Mesenchymal stem cell (in vitro differentiated cells and primary cell): ENCODE data around the gene PIGV. TPM values are rescaled to one million over a fixed set of nuclear protein-coding genes. Genes with fewer than 3 reads are reported as not detected.
"Not testable (repeated sequence)": the region's sequence is repeated elsewhere in the genome, so short reads cannot be mapped to it uniquely, and the experiment has no call there.

Experiments used
- DNase-seq: peaks from one replicate; pipeline ENCODE4 v3.0.0-alpha.2; 2013
- H2AFZ ChIP-seq: one replicate; pipeline ENCODE4 v1.6.1; 2013; ENCODE audit warnings: low read depth, mild to moderate bottlenecking, control low read depth, inconsistent platforms, low read length, moderate library complexity
- H2AK5ac ChIP-seq: 2 replicates; pipeline ENCODE4 v1.6.1; 2013; ENCODE audit warnings: low read length, moderate library complexity, mild to moderate bottlenecking, inconsistent platforms; ENCODE audit not compliant: severe bottlenecking
- H2BK120ac ChIP-seq: one replicate; pipeline ENCODE4 v1.6.1; 2013; ENCODE audit warnings: low read depth, mild to moderate bottlenecking, inconsistent platforms, low read length, moderate library complexity
- H2BK12ac ChIP-seq, 2 experiments: one replicate each; pipeline ENCODE4 v1.6.1; 2013; ENCODE audit warnings: inconsistent platforms in 2 of 2, low read length in 2 of 2, mild to moderate bottlenecking in 2 of 2, moderate library complexity in 2 of 2, control low read depth in 1 of 2
- H2BK15ac ChIP-seq: one replicate; pipeline ENCODE4 v1.6.1; 2013; ENCODE audit warnings: mild to moderate bottlenecking, low read depth, inconsistent platforms; ENCODE audit not compliant: poor library complexity, severe bottlenecking
- H2BK5ac ChIP-seq: 2 replicates; pipeline ENCODE4 v1.6.1; 2013; ENCODE audit warnings: low read depth, mild to moderate bottlenecking, low read length, control low read depth, inconsistent platforms; ENCODE audit not compliant: poor library complexity, severe bottlenecking
- H3K14ac ChIP-seq, 2 experiments: one replicate each; pipeline ENCODE4 v1.6.1; 2013; ENCODE audit warnings: inconsistent platforms in 2 of 2, low read length in 2 of 2, control low read depth in 1 of 2, mild to moderate bottlenecking in 1 of 2, moderate library complexity in 1 of 2
- H3K18ac ChIP-seq, 2 experiments: one replicate each; pipeline ENCODE4 v1.6.1; 2013; ENCODE audit warnings: inconsistent platforms in 2 of 2, low read length in 2 of 2, control low read depth in 1 of 2, low read depth in 1 of 2, mild to moderate bottlenecking in 1 of 2
- H3K23ac ChIP-seq, 2 experiments: one replicate each; pipeline ENCODE4 v1.6.1; 2013; ENCODE audit warnings: inconsistent platforms in 2 of 2, low read length in 2 of 2, mild to moderate bottlenecking in 2 of 2, moderate library complexity in 2 of 2, control low read depth in 1 of 2
- H3K27ac ChIP-seq: 2 replicates; pipeline ENCODE4 v1.5.1; 2013; ENCODE audit warnings: mild to moderate bottlenecking, moderate library complexity, low read length, control low read depth, inconsistent platforms; ENCODE audit not compliant: poor library complexity, severe bottlenecking
- H3K27me3 ChIP-seq, 2 experiments: 2 replicates each; pipeline versions ENCODE4 v1.6.1 to v1.7.0; 2013; ENCODE audit warnings: low read length in 2 of 2, mild to moderate bottlenecking in 2 of 2, moderate library complexity in 2 of 2, control low read depth in 1 of 2, inconsistent platforms in 1 of 2; ENCODE audit not compliant: control insufficient read depth in 1 of 2, insufficient read depth in 1 of 2
- H3K36me3 ChIP-seq, 2 experiments: 2 replicates each; pipeline versions ENCODE4 v1.6.1 to v1.7.0; 2013; ENCODE audit warnings: low read length in 2 of 2, control low read depth in 1 of 2, inconsistent platforms in 1 of 2, low read depth in 1 of 2, mild to moderate bottlenecking in 1 of 2; ENCODE audit not compliant: insufficient read depth in 2 of 2, control insufficient read depth in 1 of 2
- H3K4ac ChIP-seq, 2 experiments: one replicate each; pipeline ENCODE4 v1.6.1; 2013; ENCODE audit warnings: inconsistent platforms in 2 of 2, low read length in 2 of 2, mild to moderate bottlenecking in 2 of 2, moderate library complexity in 2 of 2, control low read depth in 1 of 2, low read depth in 1 of 2
- H3K4me1 ChIP-seq: 2 replicates; pipeline ENCODE4 v1.6.1; 2013; ENCODE audit warnings: low read depth, low read length, control low read depth; ENCODE audit not compliant: control insufficient read depth, insufficient read depth
- H3K4me2 ChIP-seq: 2 replicates; pipeline ENCODE4 v1.6.1; 2013; ENCODE audit warnings: low read length, mild to moderate bottlenecking, inconsistent platforms; ENCODE audit not compliant: poor library complexity, severe bottlenecking
- H3K4me3 ChIP-seq, 2 experiments: 2 replicates each; pipeline versions ENCODE4 v1.5.1 to v1.7.0; 2013; ENCODE audit warnings: low read length in 2 of 2, mild to moderate bottlenecking in 2 of 2, control low read depth in 1 of 2, low read depth in 1 of 2; ENCODE audit not compliant: insufficient read depth in 1 of 2
- H3K79me1 ChIP-seq: replicated peaks from 2 replicates; pipeline ENCODE4 v1.6.1; 2013; ENCODE audit warnings: mild to moderate bottlenecking, control low read depth, low read length, inconsistent platforms; ENCODE audit not compliant: poor library complexity, severe bottlenecking
- H3K9ac ChIP-seq: 2 replicates; pipeline ENCODE4 v1.7.0; 2013; ENCODE audit warnings: mild to moderate bottlenecking, low read length, moderate library complexity
- H3K9me3 ChIP-seq: 2 replicates; pipeline ENCODE4 v1.7.0; 2013; ENCODE audit warnings: mild to moderate bottlenecking, low read length; ENCODE audit not compliant: control insufficient read depth
- H4K8ac ChIP-seq: one replicate; pipeline ENCODE4 v1.6.1; 2013; ENCODE audit warnings: inconsistent platforms, mild to moderate bottlenecking, low read length, moderate library complexity
- H4K91ac ChIP-seq: one replicate; pipeline ENCODE4 v1.6.1; 2013; ENCODE audit warnings: mild to moderate bottlenecking, low read length, inconsistent platforms
- WGBS: methylation state at CpG from one replicate; pipeline ENCODE4 v1.1.7; 2013; ENCODE audit warnings: mixed read lengths; 5-methylcytosine and 5-hydroxymethylcytosine counted together
- small RNA-seq: library from polyadenylated mRNA; stranded (forward); fragments of <200 nt; extraction: miRNeasy Mini kit (QIAGEN cat#:217004); gene quantifications from one replicate; pipeline ENCODE3, GENCODE V24; 2013; ENCODE audit warnings: low read depth

Gene PIGV

GRCh38 chr1:26839779-26840178 is 52.0 kb downstream of the PIGV start:
- 97% methylated on average over 6 of the region's 6 CpGs for WGBS
- Histone ChIP-seq H2BK120ac (no peak overlapping the region), H3K27me3 (no peaks in the 10 kb centered on the region), H3K9ac (no peak overlapping the region), H2AK5ac (peak overlapping the region; percentile 61), H3K9me3 (no peaks in the 10 kb centered on the region), H3K14ac (no peak overlapping the region), H3K4me2 (no peak overlapping the region), H3K18ac (no peak overlapping the region), H3K4ac (no peak overlapping the region), H3K79me1 (peaks cover 13% of the 10 kb centered on the region), H3K36me3 (peaks cover 50 to 72% of the 10 kb centered on the region in 2 experiments), H4K8ac (no peak overlapping the region), H2BK12ac (no peak overlapping the region), H2AFZ (no peak overlapping the region), H3K27ac (peak overlapping the region; percentile 76), H3K4me3 (no peak overlapping the region), H3K23ac (no peak overlapping the region), H3K4me1 (peaks cover 12% of the 10 kb centered on the region), H4K91ac (no peak overlapping the region), H2BK15ac (no peak overlapping the region), H2BK5ac (no peak overlapping the region)
- DNase-seq = no peak

- 95% methylated on average over 11 of the region's 13 CpGs for WGBS
- Histone ChIP-seq H3K27me3 (no peaks in the 10 kb centered on the region), H4K8ac (no peak overlapping the region), H3K79me1 (peaks cover 18% of the 10 kb centered on the region), H3K18ac (no peak overlapping the region), H2BK15ac (no peak overlapping the region), H2BK5ac (no peak overlapping the region), H3K27ac (no peak overlapping the region), H3K9me3 (no peaks in the 10 kb centered on the region), H3K4me3 (no peak overlapping the region), H3K4me2 (no peak overlapping the region), H3K36me3 (peaks cover 51 to 61% of the 10 kb centered on the region in 2 experiments), H2AK5ac (no peak overlapping the region), H4K91ac (no peak overlapping the region), H3K23ac (no peak overlapping the region), H3K4me1 (peaks cover 16% of the 10 kb centered on the region), H3K4ac (no peak overlapping the region), H2BK120ac (no peak overlapping the region), H2AFZ (no peak overlapping the region), H3K9ac (no peak overlapping the region), H3K14ac (no peak overlapping the region), H2BK12ac (no peak overlapping the region)
- no peak for DNase-seq
These were observed 56.9 kb downstream of the PIGV start for GRCh38 chr1:26844424-26845196.

GRCh38 chr1:26847826-26848225 is 60.1 kb downstream of the PIGV start:
- not testable (repeated sequence) for H3K27ac ChIP-seq, H3K9ac ChIP-seq, H3K4me3 ChIP-seq, H3K27me3 ChIP-seq, H2BK120ac ChIP-seq, H2BK12ac ChIP-seq, DNase-seq, H2BK15ac ChIP-seq, H3K79me1 ChIP-seq, H2AK5ac ChIP-seq, H4K91ac ChIP-seq, H3K4ac ChIP-seq, H2BK5ac ChIP-seq, H3K14ac ChIP-seq, H3K9me3 ChIP-seq, H3K23ac ChIP-seq, H2AFZ ChIP-seq, H3K18ac ChIP-seq, H3K4me2 ChIP-seq, H4K8ac ChIP-seq
- H3K36me3 ChIP-seq = peaks cover 63 to 66% of the 10 kb centered on the region in 2 experiments
- WGBS = 99% methylated on average over 5 of the region's 6 CpGs
- peaks cover 14% of the 10 kb centered on the region for H3K4me1 ChIP-seq

Small RNA genes within 50 kb of the gene (small RNA-seq; reads per million reads assigned to genes)
- not detected for gene RN7SL165P
